ENCODE data around the gene RYR1.
A peak's percentile ranks its signal among the peaks of the same experiment; 100 is the strongest.
"Not testable (repeated sequence)": the region's sequence is repeated elsewhere in the genome, so short reads cannot be mapped to it uniquely, and the experiment has no call there.

Gene RYR1

GRCh38 chr19:38616265-38616664 is 182.8 kb downstream of the RYR1 start:
- no peak for DNase-seq (ENCODE audit: low spot score)

GRCh38 chr19:38617283-38617763 is 183.8 kb downstream of the RYR1 start:
- DNase-seq (ENCODE audit: low spot score), result peak; percentile 4

- peak; percentile 3 for DNase-seq (ENCODE audit: low spot score)
Measured at GRCh38 chr19:38617764-38618589, 184.5 kb downstream of the RYR1 start, which contains the start of gene MAP4K1. Gene MAP4K1, minus strand, starts transcription at chr19:38617953. Its CDS starts 58 bp downstream, at chr19:38617895.

- DNase-seq (ENCODE audit: low spot score), result peak; percentile 99
Measured at GRCh38 chr19:38618590-38619360, 185.3 kb downstream of the RYR1 start, which contains the start of gene EIF3K. Gene EIF3K, plus strand, starts transcription at chr19:38619188. Its CDS starts 81 bp downstream, at chr19:38619269.

- no peak for DNase-seq (ENCODE audit: low spot score)
Measured at GRCh38 chr19:38619361-38620174, 186.1 kb downstream of the RYR1 start.

- DNase-seq (ENCODE audit: low spot score), result no peak
Measured at GRCh38 chr19:38624822-38625221, 191.3 kb downstream of the RYR1 start.

- DNase-seq (ENCODE audit: low spot score), result no peak
Measured at GRCh38 chr19:38626401-38626800, 192.9 kb downstream of the RYR1 start.

- no peak for DNase-seq (ENCODE audit: low spot score)
Measured at GRCh38 chr19:38629568-38629967, 196.1 kb downstream of the RYR1 start.

- DNase-seq (ENCODE audit: low spot score), result not testable (repeated sequence)
Measured at GRCh38 chr19:38631301-38631700, 197.8 kb downstream of the RYR1 start.

- DNase-seq (ENCODE audit: low spot score), result not testable (repeated sequence)
Measured at GRCh38 chr19:38631811-38632475, 198.5 kb downstream of the RYR1 start.

GRCh38 chr19:38632476-38633213 is 199.2 kb downstream of the RYR1 start:
- no peak for DNase-seq (ENCODE audit: low spot score)

GRCh38 chr19:38634757-38635482 is 201.4 kb downstream of the RYR1 start:
- peak; percentile 61 for DNase-seq (ENCODE audit: low spot score)

- DNase-seq (ENCODE audit: low spot score), result no peak
Measured at GRCh38 chr19:38635483-38636399, 202.2 kb downstream of the RYR1 start.
